Esophagus muscularis mucosa (tissue), 3 donors: ENCODE data around the gene TMEM95.

Experiments
- POLR2A ChIP-seq: fragments of 450-650 bp; IDR thresholded peaks from one replicate; pipeline ENCODE4 v1.6.1; 2017; ENCODE audit warnings: antibody characterized with exemption, moderate library complexity, mild to moderate bottlenecking, low read depth
- TF ChIP-seq, protein P1 (sequence below), 3 experiments: fragments of 200-600 bp in 2 of 3; fragments of 450-650 bp in 1 of 3; sonication (generic) in 2 of 3; IDR thresholded peaks; one replicate each; pipeline ENCODE4 v1.5.1; 2017 to 2019; ENCODE audit warnings: antibody characterized with exemption in 3 of 3, mild to moderate bottlenecking in 2 of 3, moderate library complexity in 1 of 3

DNA sequence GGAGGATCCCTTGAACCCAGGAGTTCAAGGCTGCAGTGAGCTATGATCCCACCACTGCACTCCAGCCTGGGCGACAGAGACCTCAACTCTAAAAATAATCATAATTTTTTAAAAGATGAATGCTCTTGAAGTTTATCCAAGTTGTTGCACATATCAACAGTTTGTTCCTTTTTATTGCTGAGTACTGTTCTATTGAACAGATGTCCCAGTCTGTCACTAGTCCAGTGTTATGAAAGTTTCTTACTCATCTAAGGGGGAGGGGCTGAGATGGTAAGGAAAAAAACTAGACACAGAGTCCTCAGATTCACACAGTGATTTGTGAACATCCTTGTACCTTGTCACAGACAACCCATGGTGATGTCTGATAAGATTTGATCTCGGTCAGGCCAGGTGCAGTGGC, 14.8 kb upstream of the TMEM95 start:
- TF ChIP-seq, protein P1, sequence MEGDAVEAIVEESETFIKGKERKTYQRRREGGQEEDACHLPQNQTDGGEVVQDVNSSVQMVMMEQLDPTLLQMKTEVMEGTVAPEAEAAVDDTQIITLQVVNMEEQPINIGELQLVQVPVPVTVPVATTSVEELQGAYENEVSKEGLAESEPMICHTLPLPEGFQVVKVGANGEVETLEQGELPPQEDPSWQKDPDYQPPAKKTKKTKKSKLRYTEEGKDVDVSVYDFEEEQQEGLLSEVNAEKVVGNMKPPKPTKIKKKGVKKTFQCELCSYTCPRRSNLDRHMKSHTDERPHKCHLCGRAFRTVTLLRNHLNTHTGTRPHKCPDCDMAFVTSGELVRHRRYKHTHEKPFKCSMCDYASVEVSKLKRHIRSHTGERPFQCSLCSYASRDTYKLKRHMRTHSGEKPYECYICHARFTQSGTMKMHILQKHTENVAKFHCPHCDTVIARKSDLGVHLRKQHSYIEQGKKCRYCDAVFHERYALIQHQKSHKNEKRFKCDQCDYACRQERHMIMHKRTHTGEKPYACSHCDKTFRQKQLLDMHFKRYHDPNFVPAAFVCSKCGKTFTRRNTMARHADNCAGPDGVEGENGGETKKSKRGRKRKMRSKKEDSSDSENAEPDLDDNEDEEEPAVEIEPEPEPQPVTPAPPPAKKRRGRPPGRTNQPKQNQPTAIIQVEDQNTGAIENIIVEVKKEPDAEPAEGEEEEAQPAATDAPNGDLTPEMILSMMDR (IDR thresholded peaks at IDR 0.05): no peak
- no peak for TF ChIP-seq POLR2A
